CD4-positive, alpha-beta T cell treated with Interleukin-1 beta for 1 hour (primary cell): ENCODE results near the gene SORL1.

ENCODE experiments used
- DNase-seq, 2 donors: peaks; one replicate each; pipeline ENCODE4 v3.0.0-alpha.2; 2020 to 2022

SORL1 gene

GRCh38 chr11:121590772-121591404 is 138.8 kb downstream of the SORL1 start:
- no peak for DNase-seq

GRCh38 chr11:121591405-121592033 is 139.4 kb downstream of the SORL1 start:
- peak; percentile 72 to 84 for DNase-seq

- no peak for DNase-seq
Measured at GRCh38 chr11:121592708-121593107, 140.6 kb downstream of the SORL1 start.

- DNase-seq = no peak
Measured at GRCh38 chr11:121595717-121596161, 143.6 kb downstream of the SORL1 start.

DNA sequence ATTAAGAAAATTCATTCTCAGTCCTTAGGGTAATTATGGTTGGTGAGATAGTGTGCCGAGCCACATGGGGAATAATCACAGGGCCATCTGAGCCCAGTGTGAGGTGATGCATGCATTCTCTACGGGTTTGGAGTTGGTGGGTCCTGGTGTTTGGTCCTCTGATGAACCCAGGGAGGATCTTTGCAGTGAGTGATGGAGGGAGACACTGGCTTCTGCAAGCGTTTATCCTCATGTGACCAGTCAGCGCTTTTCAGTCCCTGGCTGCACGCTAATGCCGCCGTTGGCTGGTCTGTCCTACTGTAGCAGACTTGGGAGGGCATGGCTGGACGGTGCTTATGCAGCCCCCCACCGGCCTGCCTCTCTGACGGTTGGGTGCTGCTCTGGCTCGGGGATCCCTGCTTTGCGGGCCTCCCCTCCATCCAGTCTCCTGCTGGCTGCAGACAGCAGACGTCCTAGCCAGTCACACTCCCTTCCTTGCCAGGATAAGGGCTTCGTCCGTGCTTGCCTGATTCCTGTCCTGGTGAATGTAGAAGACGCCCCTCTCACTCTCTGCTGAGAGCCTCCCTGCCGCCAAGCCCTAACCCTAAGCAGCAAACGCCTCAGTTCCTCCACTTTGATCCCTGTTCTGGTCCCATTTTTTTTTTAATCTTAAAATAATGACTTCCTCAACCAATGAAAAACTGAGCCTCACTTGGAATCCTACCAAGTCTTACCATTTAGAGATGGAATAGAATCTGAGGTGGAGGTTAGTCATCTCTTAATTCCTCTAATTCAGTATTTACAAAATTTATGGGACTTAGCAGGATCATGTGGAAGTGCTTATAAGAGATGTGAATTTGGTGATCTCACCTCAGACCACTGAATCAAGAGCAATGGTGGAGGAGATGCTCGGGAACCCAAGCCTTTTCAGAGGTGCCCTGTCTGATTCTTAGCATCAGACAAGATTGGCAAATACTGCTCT is 144.4 kb downstream of the SORL1 start:
- DNase-seq = no peak

- DNase-seq = no peak
Measured at GRCh38 chr11:121603316-121603715, 151.2 kb downstream of the SORL1 start.

DNA sequence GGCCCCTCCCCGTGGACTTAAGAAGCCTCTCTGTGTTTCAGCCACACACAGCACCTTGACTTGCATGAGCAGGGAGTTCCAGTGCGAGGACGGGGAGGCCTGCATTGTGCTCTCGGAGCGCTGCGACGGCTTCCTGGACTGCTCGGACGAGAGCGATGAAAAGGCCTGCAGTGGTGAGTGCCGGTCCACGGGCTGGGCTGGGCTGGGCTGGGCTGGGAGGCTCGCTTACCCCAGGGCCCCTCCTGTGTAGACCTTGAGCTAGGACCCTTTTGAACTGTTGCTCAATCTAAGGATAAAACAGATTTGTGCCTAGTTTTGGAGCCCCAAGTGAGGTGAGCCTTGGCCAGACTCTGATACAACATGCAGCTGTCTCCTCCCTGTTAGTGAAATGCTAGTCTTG is 152.0 kb downstream of the SORL1 start:
- DNase-seq = no peak

DNA sequence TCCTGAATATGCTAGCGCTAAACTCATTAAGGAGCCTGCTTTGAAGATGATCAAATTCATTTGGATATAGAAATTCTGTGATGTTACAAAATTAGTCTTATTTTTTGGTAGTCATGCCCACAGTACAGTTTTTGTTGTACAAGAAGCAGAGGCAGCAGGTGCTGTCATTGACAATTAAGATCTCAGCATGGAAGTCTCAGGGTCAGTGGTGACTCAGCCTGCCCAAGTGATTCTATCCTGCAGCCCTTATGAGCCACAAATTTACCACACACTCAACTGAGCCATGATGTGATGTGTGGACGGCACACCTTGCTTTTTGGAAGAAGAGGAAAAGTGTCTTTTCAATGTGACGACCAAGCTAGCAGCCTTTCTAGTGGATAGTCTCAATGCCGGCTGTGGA is 154.2 kb downstream of the SORL1 start:
- no peak for DNase-seq

GRCh38 chr11:121607341-121607740 is 155.2 kb downstream of the SORL1 start:
- DNase-seq = no peak

- DNase-seq = no peak
Measured at GRCh38 chr11:121608545-121609098, 156.5 kb downstream of the SORL1 start.

DNA sequence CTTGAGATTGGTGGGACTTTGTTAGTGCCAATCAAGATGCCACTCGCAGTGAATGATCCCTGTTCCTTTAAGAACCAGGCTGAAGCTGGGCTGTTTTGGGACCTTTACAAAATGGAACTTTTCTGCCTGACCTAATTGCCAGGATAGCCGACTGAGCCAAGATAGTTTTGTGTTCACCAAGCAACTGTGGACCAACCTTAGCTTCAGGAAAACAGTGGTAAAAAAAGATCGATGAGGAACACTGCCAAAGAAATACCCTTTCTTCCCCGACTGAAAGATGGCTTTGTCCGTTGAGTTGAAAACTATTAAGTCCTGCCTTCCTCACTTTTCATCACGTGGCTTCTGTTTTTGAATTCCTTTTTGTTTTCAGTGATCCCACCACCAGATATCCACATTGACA is 158.6 kb downstream of the SORL1 start:
- DNase-seq = no peak

DNA sequence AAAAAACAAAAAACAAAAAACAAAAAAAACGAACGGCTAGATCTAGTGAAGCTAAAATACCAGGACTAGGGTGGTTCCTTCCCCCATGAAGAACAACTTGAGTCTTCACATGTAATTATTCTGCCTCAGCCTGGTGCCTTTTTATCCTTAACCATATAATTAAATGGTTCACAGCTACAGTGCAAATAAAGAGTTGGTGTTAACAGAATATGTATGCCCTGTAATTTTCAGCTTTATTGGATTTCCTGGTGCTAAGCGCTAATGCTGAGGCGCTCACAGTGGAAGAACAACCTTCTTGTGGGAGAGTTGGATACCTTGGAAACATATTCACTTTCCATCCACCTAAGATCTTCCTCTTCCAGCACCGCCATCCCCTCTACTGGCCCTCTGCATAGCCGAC is 159.1 kb downstream of the SORL1 start:
- DNase-seq = no peak

DNA sequence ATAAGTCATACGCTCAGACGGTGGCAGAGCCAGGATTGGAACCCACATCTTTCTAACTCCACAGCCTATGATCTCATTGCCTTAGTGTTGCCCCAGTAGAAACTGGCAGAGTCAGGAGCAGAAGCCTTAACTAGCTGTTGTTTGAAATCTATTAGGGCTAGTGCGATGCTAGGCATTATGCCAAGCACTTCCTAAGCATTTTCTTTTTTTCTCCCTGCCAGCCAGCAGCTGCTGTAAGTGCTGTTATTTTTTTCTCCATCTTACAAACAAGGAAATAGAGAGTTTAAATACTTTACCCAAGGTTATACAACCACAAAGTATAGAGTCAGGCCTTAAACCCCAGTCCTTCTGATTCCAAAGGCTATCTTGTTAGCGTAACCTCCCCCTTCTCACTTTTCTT is 161.6 kb downstream of the SORL1 start:
- DNase-seq = no peak

DNA sequence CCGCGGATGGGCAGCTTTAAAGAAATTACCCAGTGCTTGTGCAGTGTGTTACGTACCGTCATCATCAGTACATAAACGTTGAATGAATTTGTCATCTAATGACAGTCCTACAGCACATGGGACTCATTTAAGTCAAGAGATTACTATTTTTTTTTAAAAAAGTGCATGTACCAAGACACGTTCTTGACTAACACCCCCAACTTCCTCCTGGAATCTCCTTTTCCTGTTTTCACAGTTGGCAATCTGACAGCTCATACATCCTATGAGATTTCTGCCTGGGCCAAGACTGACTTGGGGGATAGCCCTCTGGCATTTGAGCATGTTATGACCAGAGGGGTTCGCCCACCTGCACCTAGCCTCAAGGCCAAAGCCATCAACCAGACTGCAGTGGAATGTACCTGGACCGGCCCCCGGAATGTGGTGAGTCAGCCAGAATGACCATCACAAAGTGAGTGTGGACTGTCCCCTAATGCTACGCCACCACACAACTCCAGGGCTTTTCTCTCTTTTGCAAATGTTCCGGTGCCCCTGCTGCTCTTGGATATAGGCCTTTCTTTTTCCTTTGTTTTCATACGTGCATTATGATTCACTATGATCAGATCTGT is 162.6 kb downstream of the SORL1 start:
- no peak for DNase-seq

GRCh38 chr11:121615501-121615900 is 163.4 kb downstream of the SORL1 start:
- DNase-seq = no peak

DNA sequence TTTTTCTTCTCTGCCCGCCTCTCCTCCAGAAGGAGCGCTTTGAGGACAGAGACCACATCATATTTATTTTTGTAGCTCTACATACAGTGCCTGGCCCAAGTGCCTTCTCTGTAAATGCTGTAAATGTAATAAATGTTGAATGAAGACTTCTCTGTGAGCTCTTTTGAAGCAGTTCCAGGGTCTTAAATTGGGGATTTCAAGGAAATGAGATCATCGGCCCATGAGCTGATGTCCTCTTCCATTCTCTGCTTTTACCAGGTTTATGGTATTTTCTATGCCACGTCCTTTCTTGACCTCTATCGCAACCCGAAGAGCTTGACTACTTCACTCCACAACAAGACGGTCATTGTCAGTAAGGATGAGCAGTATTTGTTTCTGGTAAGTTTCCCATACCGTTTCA is 166.4 kb downstream of the SORL1 start:
- DNase-seq = no peak

GRCh38 chr11:121625777-121626506 is 173.8 kb downstream of the SORL1 start:
- no peak for DNase-seq

- no peak for DNase-seq
Measured at GRCh38 chr11:121626507-121626875, 174.4 kb downstream of the SORL1 start.

DNA sequence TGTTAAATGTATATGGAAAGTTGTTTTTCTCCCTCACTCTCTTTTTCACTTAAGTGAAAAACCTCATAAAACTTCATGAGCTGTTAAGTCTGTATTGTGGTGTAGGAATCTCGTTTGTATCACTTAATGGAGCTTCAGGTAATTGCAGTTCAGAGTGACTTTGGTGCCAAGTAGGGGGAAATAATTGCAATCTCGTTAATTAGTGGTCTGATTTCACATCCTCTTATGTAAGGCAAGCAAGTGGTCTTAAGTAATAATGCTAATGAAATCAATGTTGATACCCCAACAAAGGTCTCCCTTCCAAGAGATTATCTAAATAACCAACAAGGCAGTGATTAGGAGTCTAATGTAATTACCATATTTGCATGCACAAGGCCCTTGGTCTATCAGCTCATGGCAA is 174.9 kb downstream of the SORL1 start:
- DNase-seq = no peak

DNA sequence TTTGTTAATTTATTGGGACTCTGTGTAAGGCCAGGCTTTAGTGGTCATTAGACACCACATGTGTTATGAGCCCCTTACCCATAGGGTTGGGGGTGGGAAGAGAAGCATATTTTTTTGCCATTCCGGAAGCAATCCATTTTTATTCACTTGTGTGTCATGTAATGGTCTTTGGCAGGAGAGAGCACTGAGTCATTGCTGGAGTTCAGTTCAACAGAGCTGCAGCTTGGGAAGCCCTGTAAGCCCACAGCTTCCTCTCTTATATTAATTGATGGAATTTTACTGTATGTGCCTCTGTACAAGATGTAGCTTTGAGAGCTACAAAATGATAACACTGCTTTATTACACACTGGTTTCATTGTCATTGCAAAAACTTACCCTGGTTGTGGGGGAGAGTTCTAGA is 177.9 kb downstream of the SORL1 start:
- DNase-seq = no peak

DNA sequence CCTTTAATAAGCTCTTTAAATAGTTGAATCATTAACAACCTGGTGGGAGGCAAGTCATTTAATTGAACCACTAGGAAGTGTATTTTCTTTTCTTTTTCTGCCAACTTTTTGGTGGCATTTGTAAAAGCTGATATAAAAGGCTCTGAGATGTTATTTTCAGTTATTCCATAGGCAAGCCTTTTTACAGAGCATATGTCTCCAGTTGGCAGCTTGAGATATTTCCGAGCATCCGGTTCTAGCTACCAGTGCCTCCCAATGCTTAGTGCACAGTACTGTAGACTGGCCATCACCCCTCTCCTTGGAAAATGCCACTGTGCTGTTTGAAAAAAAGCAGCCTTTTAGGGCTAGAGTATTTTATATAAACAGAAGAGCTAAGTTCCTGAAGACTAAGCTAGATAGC is 179.3 kb downstream of the SORL1 start:
- no peak for DNase-seq

- no peak for DNase-seq
Measured at GRCh38 chr11:121634273-121634672, 182.2 kb downstream of the SORL1 start.
